Measurements from ENCODE around the gene C14orf93. TPM values are rescaled to one million over a fixed set of nuclear protein-coding genes. Genes with fewer than 3 reads are reported as not detected.

The C14orf93 gene
- total RNA-seq, 2 experiments from 2014 or later = 8.3 to 9.3 TPM

DNA sequence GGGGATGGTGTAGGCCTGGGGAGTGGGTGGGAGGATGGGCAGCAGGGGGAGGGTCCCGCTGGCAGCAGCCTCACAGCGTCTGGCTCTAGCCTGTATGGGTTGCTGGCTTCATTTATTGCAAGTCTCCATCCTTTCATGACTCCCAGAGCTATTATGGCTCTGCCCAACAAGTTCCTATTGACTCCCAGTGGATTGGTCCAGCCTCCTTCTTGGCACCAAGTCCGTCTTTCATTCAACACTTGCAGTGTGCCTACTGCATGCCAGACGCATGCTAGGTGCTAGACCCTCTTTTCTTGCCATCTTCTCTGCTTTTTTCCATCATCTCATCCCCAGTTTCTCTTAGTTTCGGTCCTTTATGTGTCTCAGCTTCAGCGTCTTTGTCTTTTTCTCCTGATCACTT lies 33.2 kb upstream of the C14orf93 start:
- no peak overlapping the region for H3K4me3 Mint-ChIP-seq
- H3K27me3 Mint-ChIP-seq (ENCODE audit: low read depth) = peaks cover 3% of the 10 kb centered on the region
- CTCF ChIA-PET = interaction anchor here (1.2 to 2.2 kb wide), 4 partner anchors 12 to 70 kb away, joined by 4 to 20 read pairs (median 7); partner anchors contain the start of gene CDH24
- H3K27ac Mint-ChIP-seq = no peak overlapping the region
- H3K36me3 Mint-ChIP-seq (ENCODE audit: low read depth) = no peaks in the 10 kb centered on the region
- no peaks in the 10 kb centered on the region for H3K4me1 Mint-ChIP-seq (ENCODE audit: low read depth)
- intact Hi-C loops (cut with micrococcal nuclease) = no loop called here
- H3K9me3 Mint-ChIP-seq = no peaks in the 10 kb centered on the region
- no peak for DNase-seq

- Mint-ChIP-seq H3K9me3 (no peaks in the 10 kb centered on the region), H3K4me3 (no peak within 1 kb of the TSS), H3K27me3 (ENCODE audit: low read depth) (no peaks in the 10 kb centered on the region), H3K27ac (no peak within 1 kb of the TSS), H3K36me3 (ENCODE audit: low read depth) (no peaks in the 10 kb centered on the region), H3K4me1 (ENCODE audit: low read depth) (no peaks in the 10 kb centered on the region)
- no peak for DNase-seq
- CTCF ChIA-PET = interaction anchor here (0.6 to 2.2 kb wide), 8 partner anchors 13 to 69 kb away, joined by 3 to 20 read pairs (median 4); partner anchors contain the start of gene CDH24
- intact Hi-C loops (cut with micrococcal nuclease) = no loop called here
Measured at GRCh38 chr14:23042162-23042965, 32.4 kb upstream of the C14orf93 start, which contains the start of gene PSMB11. TSS of gene PSMB11 (plus strand) at chr14:23042212. CDS start at chr14:23042226, 14 bp downstream.

GRCh38 chr14:23041729-23042128 lies 31.8 kb upstream of the C14orf93 start:
- H3K4me1 Mint-ChIP-seq (ENCODE audit: low read depth) = no peaks in the 10 kb centered on the region
- no peaks in the 10 kb centered on the region for H3K36me3 Mint-ChIP-seq (ENCODE audit: low read depth)
- no peaks in the 10 kb centered on the region for H3K9me3 Mint-ChIP-seq
- DNase-seq = no peak
- CTCF ChIA-PET = interaction anchor here (0.6 to 1.9 kb wide), 6 partner anchors 35 to 68 kb away, joined by 3 to 20 read pairs (median 4); no protein-coding TSS in a partner anchor
- no peak overlapping the region for H3K27ac Mint-ChIP-seq
- intact Hi-C loops (cut with micrococcal nuclease) = no loop called here
- no peak overlapping the region for H3K4me3 Mint-ChIP-seq
- H3K27me3 Mint-ChIP-seq (ENCODE audit: low read depth) = no peaks in the 10 kb centered on the region

GRCh38 chr14:23040100-23040499 lies 30.2 kb upstream of the C14orf93 start:
- Mint-ChIP-seq H3K36me3 (ENCODE audit: low read depth) (no peaks in the 10 kb centered on the region), H3K27me3 (ENCODE audit: low read depth) (no peaks in the 10 kb centered on the region), H3K9me3 (no peaks in the 10 kb centered on the region), H3K27ac (no peak overlapping the region), H3K4me1 (ENCODE audit: low read depth) (peaks cover 8% of the 10 kb centered on the region), H3K4me3 (no peak overlapping the region)
- CTCF ChIA-PET = interaction anchor here (0.6 to 1.8 kb wide), 8 partner anchors 14 to 99 kb away, joined by 3 to 6 read pairs (median 4); no protein-coding TSS in a partner anchor
- DNase-seq = no peak
- intact Hi-C loops (cut with micrococcal nuclease) = no loop called here

DNA sequence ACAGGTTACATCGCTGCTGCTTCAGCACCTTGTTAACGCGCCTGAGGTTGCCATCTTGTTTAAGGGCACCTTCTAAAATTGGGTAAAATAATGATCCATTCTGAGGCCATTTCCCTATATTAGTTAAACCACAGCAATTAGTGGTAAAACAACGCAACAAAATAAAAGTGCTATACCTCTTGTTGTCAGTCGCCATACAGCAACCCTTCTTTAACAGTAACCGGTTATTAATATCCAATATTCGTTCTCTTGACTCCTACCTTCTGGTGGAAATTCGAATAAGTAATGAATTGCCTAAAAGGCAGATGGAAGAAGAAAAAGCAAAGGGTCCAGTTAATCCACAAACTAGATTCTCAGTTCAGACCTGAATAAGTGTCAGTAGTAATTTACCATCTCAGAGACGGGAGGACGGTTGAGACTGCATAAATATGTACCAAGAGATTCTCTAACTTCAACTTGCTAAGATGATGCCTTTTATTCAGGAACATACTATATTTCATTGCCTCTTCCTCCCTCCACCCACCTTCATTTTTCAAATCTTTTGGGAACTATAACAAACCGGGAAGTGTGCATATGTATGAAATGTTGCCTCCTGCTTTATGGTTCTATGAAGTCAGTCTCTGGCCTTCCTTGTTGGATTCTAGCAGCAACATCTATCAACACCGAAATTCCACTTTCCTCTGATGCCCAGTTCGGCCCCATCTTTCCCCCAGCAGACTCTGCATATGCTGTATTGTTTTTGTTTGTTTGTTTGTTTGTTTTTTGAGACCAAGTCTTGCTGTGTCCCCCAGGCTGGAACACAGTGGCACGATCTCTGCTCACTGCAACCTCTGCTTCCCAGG lies 25.6 kb upstream of the C14orf93 start:
- intact Hi-C loops (cut with micrococcal nuclease) = loop anchor here (1.0 to 2.0 kb wide), 7 partner anchors 22 to 446 kb away; partner anchors contain the start of genes CDH24, DAD1, LRP10 and OXA1L

GRCh38 chr14:23034498-23035302 lies 24.8 kb upstream of the C14orf93 start, which contains the start of gene PSMB5:
TSS of gene PSMB5 (minus strand) at chr14:23034900. CDS start at chr14:23034881, 19 bp downstream.
- H3K27ac Mint-ChIP-seq = peak within 1 kb of the TSS; percentile 96
- no peaks in the 10 kb centered on the region for H3K9me3 Mint-ChIP-seq
- intact Hi-C loops (cut with micrococcal nuclease) = loop anchor here (1.0 to 2.0 kb wide), 11 partner anchors 9 to 445 kb away; partner anchors contain the start of genes ACIN1, C14orf119, CDH24 and DAD1
- no peaks in the 10 kb centered on the region for H3K27me3 Mint-ChIP-seq (ENCODE audit: low read depth)
- H3K36me3 Mint-ChIP-seq (ENCODE audit: low read depth) = peaks cover 35% of the 10 kb centered on the region
- H3K4me3 Mint-ChIP-seq = peak within 1 kb of the TSS; percentile 88
- DNase-seq = peak; percentile 96
- H3K4me1 Mint-ChIP-seq (ENCODE audit: low read depth) = peaks cover 34% of the 10 kb centered on the region
- CTCF ChIA-PET = interaction anchor here (0.6 to 2.6 kb wide), 5 partner anchors 24 to 83 kb away, joined by 3 to 20 read pairs (median 3); partner anchors contain the start of gene CDH24

More for the DNA sequence above, 25.6 kb upstream of the C14orf93 start:
- no peak for DNase-seq
- Mint-ChIP-seq H3K36me3 (ENCODE audit: low read depth) (peaks cover 35% of the 10 kb centered on the region), H3K27me3 (ENCODE audit: low read depth) (no peaks in the 10 kb centered on the region), H3K27ac (peak overlapping the region; percentile 96), H3K4me1 (ENCODE audit: low read depth) (peaks cover 34% of the 10 kb centered on the region), H3K9me3 (no peaks in the 10 kb centered on the region), H3K4me3 (peak overlapping the region; percentile 88)
- CTCF ChIA-PET = interaction anchor here (2.6 kb wide), 1 partner anchor 23 kb away, joined by 10 read pairs; the partner anchor contains the start of gene CDH24

DNA sequence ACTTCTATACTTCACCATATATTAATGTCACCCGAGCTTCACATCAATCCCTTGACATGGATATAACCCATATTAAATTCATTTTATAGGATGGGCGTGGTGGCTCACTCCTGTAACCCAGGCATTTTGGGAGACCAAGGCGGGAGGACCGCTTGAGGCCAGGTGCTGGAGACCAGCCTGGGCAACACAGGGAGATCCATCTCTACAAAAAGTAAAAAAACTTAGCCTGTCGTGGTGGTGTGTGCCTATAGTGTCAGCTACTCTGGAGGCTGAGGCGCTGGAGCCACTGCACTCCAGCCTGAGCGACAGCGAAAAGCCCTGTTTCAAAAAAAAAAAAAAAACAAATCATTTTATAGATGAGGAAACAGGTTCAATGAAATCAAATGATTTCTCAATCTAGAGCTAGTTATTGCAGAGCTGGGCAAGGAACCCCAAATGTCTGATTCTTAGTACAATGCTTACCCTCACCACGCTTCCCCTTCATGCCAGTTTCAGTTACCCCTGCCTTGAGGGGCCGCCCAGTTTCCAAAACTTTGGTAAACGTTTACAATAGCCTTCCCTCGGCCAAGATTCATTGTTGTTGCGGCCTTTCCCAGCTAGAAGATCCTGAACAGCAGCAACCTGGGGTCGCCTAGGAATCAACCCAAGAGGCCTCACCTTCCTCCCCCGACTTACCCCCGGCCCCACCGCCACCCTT lies 24.0 kb upstream of the C14orf93 start:
- H3K36me3 Mint-ChIP-seq (ENCODE audit: low read depth) = peaks cover 41% of the 10 kb centered on the region
- peaks cover 40% of the 10 kb centered on the region for H3K4me1 Mint-ChIP-seq (ENCODE audit: low read depth)
- H3K9me3 Mint-ChIP-seq = no peaks in the 10 kb centered on the region
- no peaks in the 10 kb centered on the region for H3K27me3 Mint-ChIP-seq (ENCODE audit: low read depth)
- H3K4me3 Mint-ChIP-seq = peak overlapping the region; percentile 88
- intact Hi-C loops (cut with micrococcal nuclease) = loop anchor here (1.0 to 2.0 kb wide), 5 partner anchors 9 to 287 kb away; partner anchors contain the start of genes ACIN1, C14orf119, LRP10 and PABPN1
- no peak for DNase-seq
- H3K27ac Mint-ChIP-seq = peak overlapping the region; percentile 96
- CTCF ChIA-PET = interaction anchor here (0.6 to 6.7 kb wide), 11 partner anchors 9 to 82 kb away, joined by 3 to 25 read pairs (median 4); partner anchors contain the start of gene CDH24

DNA sequence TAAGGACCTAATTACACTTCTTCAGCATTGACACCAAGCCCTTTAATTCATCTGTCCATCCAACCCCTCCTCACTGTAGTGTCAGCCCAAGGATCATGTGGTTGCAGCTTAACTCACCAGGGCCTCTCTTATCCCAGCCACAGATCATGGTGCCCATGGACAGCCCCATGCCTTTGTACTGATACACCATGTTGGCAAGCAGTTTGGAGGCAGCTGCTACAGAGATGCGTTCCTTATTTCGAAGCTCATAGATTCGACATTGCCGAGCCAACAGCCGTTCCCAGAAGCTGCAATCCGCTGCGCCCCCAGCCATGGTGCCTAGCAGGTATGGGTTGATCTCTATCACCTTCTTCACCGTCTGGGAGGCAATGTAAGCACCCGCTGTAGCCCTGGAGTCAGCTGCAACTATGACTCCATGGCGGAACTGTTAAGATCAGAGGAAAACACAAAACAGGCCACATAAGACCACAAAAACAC lies 23.3 kb upstream of the C14orf93 start:
- H3K27me3 Mint-ChIP-seq (ENCODE audit: low read depth) = no peaks in the 10 kb centered on the region
- CTCF ChIA-PET = interaction anchor here (0.6 to 6.7 kb wide), 10 partner anchors 9 to 104 kb away, joined by 3 to 25 read pairs (median 5); partner anchors contain the start of gene CDH24
- peaks cover 45% of the 10 kb centered on the region for H3K36me3 Mint-ChIP-seq (ENCODE audit: low read depth)
- peak overlapping the region; percentile 96 for H3K27ac Mint-ChIP-seq
- DNase-seq = no peak
- no peaks in the 10 kb centered on the region for H3K9me3 Mint-ChIP-seq
- intact Hi-C loops (cut with micrococcal nuclease) = no loop called here
- H3K4me3 Mint-ChIP-seq = peak overlapping the region; percentile 88
- peaks cover 44% of the 10 kb centered on the region for H3K4me1 Mint-ChIP-seq (ENCODE audit: low read depth)

DNA sequence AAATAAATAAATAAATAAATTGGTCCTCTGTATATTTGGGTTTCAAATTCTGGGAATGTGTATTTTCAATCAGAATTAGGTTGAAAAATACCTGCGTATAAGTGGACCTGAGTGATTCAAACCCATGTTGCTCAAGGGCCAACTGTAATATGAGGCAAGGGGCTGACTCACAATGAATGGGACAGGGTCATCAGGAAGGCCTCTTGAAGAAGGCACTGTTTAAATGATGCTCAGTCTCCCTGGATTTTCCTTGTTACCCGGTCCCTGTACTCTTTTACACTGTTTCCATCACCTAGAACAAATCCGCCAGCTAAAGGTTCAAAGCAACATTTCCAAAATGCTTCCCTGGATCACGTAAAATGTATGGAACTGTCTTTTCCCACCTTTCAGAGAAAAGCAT lies 21.0 kb upstream of the C14orf93 start:
- H3K36me3 Mint-ChIP-seq (ENCODE audit: low read depth) = peaks cover 55% of the 10 kb centered on the region
- CTCF ChIA-PET = interaction anchor here (0.9 to 6.7 kb wide), 6 partner anchors 9 to 102 kb away, joined by 4 to 25 read pairs (median 5); partner anchors contain the start of genes CDH24 and PRMT5
- peak overlapping the region; percentile 7 for H3K27ac Mint-ChIP-seq
- intact Hi-C loops (cut with micrococcal nuclease) = no loop called here
- H3K4me1 Mint-ChIP-seq (ENCODE audit: low read depth) = peaks cover 55% of the 10 kb centered on the region
- H3K4me3 Mint-ChIP-seq = no peak overlapping the region
- no peak for DNase-seq
- H3K27me3 Mint-ChIP-seq (ENCODE audit: low read depth) = no peaks in the 10 kb centered on the region
- H3K9me3 Mint-ChIP-seq = no peaks in the 10 kb centered on the region

- Mint-ChIP-seq H3K27me3 (ENCODE audit: low read depth) (no peaks in the 10 kb centered on the region), H3K9me3 (no peaks in the 10 kb centered on the region), H3K36me3 (ENCODE audit: low read depth) (peaks cover 66% of the 10 kb centered on the region), H3K4me1 (ENCODE audit: low read depth) (peaks cover 63% of the 10 kb centered on the region), H3K4me3 (peak overlapping the region; percentile 32), H3K27ac (peak overlapping the region; percentile 82)
- DNase-seq = peak; percentile 63
- CTCF ChIA-PET = interaction anchor here (0.7 to 6.7 kb wide), 6 partner anchors 8 to 40 kb away, joined by 3 to 25 read pairs (median 4); no protein-coding TSS in a partner anchor
- intact Hi-C loops (cut with micrococcal nuclease) = no loop called here
Measured at GRCh38 chr14:23028799-23029198, 18.9 kb upstream of the C14orf93 start.
